Neural progenitor cell (in vitro differentiated cells): ENCODE data around the gene DPP7.

Experiments
- CTCF ChIP-seq: fragments of 200-600 bp; sonication (generic); IDR thresholded peaks from 2 replicates; pipeline ENCODE4 v1.5.1; 2017; ENCODE audit warnings: antibody characterized with exemption, mild to moderate bottlenecking
- EZH2phosphoT487 ChIP-seq: fragments of 200-600 bp; sonication (generic); IDR thresholded peaks from 2 replicates; pipeline ENCODE4 v1.6.1; 2017; ENCODE audit warnings: antibody characterized with exemption

GRCh38 chr9:137163365-137163715 lies 48.8 kb upstream of the DPP7 start:
- TF ChIP-seq CTCF (no peak), EZH2phosphoT487 (no peak)
